NCI-H748 treated with DMSO at 0.1 percent for 48 hours (cell line): ENCODE data around the gene EIF2S1.
"Not testable (repeated sequence)": the region's sequence is repeated elsewhere in the genome, so short reads cannot be mapped to it uniquely, and the experiment has no call there.

ENCODE experiments used
- DNase-seq: peaks from one replicate; lab custom pipeline; 2025; lab: John Stamatoyannopoulos, UW

The EIF2S1 gene

DNA sequence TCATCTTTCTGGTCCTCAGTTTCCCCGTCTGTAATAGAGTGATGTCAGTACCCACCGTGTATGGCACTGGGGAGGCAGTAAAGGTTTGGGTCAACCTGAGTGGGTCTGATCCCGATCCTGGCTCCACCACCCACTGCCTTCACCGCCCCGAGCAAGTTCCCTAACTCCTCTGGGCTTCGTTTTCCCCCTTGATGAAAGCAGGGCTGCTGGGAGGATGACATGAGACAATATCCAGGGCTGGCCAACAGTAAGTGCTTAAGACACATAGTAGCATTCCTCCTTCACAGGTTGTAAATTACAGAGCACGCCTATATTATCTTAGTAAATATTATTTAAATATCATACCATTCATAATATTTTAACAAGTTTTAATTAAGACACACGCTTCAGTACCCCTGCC lies 51.2 kb downstream of the EIF2S1 start:
- no peak for DNase-seq

DNA sequence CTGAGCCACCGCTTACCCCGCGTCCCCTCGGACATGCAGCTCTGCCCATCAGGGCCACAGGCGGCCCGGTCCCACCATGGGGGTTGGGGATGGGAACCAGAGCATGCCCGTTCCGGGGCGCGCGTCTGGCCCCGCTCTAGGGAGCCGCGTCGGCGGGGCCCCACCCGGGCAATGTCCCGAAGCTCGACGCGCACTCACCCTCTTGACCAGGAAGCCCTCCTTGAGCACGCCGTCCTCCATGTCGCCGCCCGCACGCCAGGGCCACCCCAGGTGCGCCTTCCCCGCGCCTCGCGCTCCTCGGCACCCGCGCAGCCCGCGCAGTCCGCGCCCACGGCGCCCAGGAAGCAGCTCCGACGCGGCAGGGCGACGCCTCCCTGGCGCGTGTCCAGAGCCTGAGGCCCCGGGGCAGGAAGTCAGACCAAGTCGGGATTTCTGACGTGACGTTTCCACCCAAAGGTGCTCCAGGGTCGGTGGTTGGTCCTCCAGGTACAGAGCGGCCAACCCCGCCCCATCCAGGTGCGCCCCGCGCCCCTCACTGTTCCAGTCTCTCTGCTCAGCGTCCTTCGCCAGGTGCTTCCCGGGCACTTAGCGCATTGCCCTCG lies 51.8 kb downstream of the EIF2S1 start, which contains the start of gene PLEK2:
PLEK2 (minus strand) TSS at position 346 of the 602 bp plus-strand sequence; CDS start at position 240, 106 bp downstream.
- peak; percentile 45 for DNase-seq

DNA sequence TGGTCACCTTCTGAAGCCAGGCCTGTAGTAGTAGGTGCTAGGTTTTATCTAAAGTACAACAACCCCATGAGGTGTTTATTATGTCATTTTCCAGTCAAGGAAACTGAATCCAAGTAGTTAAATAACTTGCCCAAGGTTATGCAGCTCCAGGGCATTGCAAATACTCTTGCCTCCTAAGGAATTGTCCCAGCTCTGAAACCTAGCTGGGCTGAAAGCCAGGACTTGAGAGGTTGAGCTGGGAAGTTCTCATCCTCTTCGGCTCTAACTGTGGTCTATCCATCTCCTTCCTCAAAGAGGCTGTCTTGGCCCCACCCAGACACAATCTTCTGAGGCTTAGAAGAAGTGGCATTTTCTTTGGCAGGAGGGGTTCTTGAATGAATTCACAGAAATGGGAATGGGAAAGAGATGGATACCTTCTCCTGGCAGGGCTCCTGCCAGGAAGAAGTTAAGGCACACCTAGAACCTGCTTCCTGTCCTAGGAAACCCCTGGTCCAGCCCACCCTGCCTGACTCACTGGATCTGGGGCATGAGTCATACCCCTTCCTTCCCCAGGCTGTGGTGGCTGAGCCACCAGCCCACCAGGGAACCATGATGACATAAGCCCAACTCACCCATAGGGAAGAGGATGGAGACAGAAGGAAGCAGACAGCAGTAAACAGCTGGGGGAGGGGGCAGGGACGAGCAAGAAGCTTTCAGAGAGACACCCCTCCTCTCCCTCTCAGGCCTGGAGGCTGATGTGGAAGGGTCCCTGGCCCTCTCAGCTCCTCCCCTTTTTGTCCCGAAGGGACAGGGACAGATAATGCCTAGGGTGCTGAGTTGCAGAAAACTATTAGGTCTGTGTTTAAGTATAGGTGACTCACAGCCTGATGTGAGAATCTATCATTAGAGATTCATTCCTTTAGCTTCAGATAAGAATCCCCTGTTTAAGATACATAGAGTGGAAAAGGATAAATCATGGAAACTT lies 54.0 kb downstream of the EIF2S1 start:
- DNase-seq = no peak

DNA sequence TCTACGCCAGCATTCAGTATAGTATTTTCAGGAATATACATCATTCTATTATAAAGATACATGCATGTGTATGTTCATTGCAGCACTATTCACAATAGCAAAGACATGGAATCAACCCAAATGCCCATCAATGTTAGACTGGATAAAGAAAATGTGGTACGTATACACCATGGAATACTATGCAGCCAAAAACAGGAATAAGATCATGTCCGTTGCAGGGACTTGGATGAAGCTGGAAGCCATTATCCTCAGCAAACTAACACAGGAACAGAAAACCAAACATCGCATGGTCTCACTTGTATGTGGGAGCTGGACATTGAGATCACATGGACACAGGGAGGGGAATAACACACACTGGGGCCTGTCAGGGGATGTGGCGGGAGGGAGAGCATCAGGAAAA lies 55.5 kb downstream of the EIF2S1 start:
- DNase-seq = not testable (repeated sequence)

DNA sequence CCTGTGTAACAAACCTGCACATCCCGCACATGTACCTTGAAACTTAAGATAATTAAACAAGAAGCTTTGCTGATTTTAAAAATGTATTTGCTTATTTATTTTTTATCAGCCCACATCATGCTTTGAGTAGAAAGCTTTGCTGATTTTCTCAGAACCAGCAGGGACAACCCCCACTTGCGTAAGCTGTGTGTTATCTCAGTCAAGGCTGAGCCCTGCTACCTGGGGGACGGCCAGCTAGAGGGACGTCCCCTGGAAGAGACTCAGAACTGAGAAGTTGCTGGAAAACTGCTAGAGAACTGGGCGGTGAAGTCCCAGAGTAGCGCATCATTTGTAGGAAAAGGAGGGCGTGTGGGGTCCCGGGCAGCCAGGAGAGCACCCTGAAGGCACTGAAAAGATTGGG lies 56.0 kb downstream of the EIF2S1 start:
- DNase-seq = no peak

DNA sequence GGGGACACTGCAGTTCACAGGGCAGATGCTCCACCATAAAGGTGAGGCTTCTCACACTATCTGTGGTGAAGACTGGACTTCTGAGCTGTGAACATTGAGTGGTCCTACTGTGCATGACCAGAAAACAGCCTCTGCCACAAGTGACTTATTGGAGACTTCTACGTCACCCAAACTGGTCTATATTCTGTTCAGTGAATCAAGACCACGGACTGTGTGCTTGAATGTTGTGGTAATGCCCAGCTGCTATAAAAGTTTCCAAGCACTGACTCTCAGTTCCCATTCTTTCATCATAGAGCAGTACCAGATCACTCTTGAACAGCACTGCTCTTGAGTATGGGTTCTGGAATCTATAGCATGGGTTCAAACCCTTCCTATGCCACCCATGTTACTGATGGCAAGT lies 56.7 kb downstream of the EIF2S1 start:
- DNase-seq = no peak

DNA sequence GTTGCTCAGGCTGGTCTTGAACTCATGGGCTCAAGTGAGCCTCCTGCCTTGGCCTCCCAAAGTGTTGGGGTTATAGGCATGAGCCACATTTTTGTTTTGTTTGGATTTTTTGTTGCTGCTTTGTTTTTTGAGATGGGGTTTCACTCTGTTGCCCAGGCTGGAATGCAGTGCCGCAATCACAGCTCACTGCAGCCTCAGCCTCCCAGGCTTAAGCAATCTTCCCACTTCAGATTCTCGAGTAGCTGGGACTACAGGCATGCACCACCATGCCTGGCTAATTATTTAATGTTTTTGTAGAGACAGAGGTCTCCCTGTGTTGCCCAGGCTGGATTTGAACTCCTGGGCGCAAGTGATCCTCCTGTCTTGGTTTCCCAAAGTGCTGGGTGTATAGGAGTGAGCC lies 57.5 kb downstream of the EIF2S1 start:
- DNase-seq = no peak

DNA sequence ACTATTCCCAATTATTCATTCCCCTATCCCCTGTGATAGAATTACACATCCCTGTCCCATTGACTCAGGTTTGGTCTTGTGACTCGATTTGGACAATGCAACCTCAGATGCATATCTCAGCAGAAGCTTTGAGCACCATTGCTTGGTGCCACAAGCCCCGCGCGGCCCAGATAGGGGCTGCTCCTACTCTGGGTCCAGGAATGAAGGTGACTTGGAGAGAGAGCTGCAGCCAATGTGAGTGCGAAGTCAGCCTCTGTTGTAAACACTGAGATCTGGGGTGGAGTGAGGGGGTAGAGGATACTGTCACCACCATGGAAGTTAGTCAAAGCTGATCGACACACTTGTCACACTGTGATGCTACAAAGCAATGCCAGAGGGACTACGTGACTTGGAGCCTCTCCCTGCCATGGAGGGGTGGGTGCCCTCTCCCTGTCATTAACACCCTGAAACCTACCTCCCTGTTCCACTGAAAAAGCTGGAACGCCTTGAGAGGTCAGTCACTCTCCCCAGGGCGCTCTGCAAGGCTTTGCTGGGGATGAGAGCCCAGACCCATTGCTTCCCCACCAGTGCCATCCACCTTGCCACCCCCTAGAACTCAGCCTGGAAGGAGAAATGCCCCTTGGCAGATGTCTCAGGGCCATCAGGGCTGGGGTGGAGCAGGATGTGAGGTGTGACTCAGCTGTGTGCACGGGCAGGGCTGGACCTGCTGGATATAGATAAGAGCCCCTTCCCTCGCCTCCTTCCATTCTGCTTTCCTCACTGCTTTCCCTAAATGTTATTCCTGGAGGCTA lies 58.5 kb downstream of the EIF2S1 start:
- no peak for DNase-seq

DNA sequence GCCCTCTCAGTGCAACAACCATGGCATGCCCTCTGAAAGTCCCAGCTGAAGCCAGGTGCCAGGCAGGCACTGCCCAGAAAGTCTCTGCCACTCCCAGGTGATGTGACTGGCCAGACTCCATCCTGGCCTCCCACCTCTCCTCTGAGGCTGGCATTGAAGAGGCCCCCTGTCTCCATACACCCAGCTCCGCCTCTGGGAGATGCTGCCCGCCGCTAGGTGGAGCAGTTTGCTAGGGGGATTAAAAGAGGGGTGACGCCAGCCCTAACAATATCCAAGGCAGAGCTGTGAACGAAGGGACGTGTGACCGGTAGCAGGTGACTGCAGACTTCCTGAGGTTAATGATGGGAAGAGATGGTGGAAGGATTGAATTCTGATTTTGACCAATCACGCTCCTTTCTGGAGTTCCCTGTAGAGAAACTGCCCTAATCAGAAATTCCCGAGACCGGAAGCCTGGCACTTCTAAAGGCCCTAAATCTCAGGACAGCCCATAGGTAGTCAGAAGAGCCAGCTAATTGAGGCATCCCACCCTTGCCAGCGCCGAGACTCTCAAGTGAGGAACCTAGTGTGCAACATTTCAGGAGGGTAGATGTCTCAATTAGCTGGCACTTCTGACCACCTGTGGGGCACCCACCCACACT lies 60.1 kb downstream of the EIF2S1 start:
- no peak for DNase-seq

DNA sequence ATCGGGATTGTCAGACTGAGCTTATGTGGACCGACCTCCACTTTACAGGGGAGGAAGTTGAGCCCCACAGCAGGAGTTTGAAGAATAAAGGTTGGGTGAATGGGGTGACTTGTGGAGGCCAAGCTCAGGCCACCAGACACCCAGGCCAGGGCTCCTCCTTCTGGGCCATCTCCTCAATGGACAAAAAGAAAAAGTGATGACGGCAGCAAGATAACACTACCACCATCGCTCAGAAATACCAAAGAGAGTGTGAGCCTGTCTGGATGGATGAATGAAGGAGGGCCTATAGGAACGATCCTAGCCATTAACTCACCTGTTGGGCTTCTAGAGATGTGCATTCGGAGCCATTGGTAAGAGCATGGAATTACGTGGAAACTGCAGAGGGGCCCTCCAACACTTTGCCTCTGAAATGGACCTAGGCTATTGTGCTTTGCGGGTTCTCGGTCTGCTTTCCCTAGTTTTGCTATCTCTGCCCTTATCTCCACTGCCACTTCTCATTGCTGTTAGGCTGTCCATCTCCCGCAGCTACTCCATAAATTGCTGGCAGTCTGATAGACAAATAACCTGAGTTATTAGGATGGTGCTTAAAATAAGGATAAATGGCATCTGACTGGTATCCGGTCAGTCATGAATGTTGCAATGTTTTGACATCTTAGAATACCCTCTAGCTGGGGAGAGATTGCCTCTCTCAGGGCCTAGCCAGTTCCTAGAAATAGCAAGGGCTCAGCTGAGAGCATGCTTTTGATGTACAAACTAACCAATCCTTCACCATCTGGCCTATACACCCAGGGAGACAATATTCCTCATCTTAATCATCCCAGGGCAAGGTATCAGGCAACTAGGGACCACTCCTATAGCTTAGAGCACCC lies 61.5 kb downstream of the EIF2S1 start:
- DNase-seq = no peak

DNA sequence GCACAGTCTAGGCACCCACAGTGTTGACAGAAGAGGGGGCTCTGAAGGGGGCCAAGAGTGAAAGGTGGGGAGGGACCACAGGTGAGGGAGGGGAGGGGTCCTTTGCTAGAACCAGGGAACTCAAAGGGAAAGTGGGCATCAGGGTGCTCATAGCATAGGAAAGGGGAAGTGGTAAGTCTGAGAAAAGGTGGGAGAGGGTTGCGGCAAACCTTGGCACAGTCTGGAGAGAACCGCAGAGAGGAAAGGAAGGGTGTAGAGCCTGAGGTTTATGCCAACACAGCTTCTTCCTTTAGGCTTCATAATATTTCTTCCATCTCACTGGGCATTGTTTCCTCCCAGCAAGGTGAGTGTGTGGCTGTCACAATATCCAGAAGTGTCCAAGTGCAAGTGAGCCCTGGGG lies 63.3 kb downstream of the EIF2S1 start:
- no peak for DNase-seq

DNA sequence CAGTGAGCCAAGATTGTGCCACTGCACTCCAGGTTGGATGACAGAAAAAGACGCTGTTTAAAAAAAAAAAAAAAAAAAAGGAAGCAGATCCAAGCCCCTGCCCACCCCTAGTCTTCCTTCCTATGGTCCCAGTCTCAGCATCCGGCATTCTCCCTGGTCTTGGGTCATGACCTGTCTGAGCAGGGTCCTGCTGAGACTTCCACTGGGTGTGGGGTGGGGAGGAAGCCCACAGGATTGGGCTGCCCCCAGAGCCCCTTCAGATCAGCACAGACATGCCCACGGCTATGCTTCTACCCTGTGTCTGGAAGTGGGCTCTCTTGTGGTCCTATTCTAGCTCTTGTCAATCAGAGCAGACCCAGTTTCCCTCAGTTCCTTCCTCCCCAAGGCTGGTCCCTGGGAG lies 64.4 kb downstream of the EIF2S1 start:
- no peak for DNase-seq

DNA sequence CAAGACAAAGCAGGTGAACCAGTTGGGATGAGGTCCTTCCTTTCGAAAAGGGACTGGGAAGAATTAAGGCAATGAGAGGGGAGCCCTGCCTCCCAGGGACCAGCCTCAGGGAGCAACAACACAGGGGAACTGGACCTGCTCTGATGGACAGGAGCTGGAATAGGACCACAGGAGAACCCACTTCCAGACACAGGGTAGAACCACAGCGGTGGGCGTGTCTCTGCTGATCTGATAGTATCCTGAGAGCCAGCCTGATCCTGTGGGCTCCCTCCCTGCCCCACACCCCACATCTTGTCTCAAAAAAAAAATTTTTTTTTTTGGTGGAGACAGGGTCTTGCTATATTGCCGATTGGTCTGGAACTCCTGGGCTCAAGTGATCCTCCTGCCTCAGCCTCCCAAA lies 65.5 kb downstream of the EIF2S1 start:
- DNase-seq = no peak

DNA sequence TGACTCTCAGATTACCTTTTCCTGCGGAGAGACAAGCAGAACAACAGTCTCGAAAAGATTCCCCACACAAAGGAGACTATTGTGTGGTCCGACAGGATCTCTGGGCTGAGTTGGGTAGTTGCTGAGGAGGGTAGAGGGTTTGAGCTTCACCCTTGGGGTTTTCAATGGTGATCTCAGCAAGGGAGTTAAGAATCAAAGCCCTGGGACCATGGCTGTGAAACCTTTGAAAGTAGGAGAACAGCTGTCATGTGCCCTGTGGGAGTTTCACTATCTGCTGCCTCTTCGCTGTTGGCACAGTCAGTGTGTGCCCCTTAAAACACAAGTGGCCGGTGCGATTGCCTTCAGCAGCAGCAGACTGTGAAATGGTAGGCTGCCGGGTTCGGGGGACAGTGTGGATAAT lies 66.0 kb downstream of the EIF2S1 start:
- no peak for DNase-seq

DNA sequence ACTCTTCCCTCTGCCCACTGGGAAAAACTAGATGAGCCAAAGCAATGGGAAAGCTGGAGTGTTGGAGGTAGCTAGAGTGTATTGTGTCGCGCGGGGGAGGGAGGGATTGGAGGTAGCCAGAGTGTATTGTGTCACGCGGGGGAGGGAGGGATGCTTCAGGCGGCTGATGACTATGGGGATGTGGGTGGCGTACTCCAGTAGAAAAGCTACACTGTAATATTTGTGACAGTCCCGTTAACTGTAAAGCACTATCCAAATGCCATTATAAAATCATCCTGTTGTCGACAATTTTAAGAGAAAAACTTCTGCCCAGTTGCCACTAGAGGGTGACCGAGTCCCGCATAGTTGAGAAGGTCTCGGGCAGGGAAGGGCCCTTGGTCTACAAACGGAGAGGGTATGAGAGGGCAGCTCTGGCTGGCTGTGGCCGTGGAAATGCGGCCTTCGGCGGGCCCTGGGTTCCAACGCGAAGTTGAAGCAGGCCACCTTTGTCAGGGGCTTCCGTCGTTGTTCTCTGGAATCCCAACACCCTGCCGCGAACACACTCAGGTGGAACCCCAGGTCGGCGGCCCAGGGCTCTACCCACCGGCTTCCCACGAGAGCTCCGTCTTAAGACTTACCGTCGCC lies 67.0 kb downstream of the EIF2S1 start:
- peak; percentile 69 for DNase-seq

DNA sequence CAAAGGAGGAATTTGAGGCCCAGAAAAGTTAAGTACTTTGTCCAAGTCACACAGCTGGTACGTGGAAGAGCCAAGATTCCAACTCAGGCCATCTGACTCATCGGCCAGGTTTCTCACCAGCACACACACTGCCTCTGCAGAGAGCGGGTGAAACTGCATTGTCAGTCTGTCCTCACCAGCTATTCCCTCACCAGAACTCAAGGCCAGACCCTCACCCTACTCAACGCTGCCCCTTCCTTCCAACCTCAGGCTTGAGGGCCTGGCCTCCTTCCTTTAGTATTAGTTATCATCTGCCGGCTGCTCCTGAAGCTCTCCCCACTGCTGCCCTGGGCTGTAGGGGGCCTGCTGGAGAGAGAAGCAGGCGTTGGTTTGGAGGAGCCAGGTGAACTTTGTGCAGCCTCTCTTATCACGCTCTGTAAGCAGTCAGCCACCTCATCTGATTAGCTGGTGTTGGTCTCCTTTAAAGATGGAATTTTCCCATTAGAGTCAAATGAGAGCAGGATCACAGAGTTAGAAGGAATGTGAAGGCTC lies 68.4 kb downstream of the EIF2S1 start:
- DNase-seq = no peak

DNA sequence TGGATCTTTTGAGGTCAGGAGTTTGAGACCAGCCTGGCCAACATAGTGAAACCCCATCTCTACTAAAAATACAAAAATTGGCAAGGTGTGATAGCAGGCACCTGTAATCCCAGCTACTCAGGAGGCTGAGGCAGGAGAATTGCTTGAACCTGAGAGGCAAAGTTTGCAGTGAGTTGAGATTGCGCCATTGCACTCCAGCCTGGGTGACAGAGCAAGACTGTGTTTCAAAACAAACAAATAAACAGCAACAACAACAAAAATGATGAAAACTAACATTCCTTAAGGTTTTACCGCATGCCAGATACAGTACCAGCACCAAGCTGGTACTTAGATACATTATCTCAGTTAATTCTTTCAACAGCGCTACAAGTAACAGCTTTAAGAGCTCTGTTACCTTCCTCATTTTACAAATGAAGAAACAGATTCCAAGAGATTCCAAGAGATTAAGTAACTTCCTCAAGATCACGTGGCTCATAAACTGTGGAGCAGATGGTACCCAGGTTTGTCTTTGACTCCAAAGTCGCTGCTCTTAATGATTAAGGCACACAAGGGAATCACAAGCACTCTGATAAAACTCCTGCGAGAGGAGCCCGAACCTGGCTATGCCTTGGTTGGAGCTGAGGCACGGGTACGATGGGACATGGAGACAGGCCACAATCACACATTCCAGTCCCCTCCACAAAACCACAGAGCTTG lies 69.5 kb downstream of the EIF2S1 start:
- no peak for DNase-seq

DNA sequence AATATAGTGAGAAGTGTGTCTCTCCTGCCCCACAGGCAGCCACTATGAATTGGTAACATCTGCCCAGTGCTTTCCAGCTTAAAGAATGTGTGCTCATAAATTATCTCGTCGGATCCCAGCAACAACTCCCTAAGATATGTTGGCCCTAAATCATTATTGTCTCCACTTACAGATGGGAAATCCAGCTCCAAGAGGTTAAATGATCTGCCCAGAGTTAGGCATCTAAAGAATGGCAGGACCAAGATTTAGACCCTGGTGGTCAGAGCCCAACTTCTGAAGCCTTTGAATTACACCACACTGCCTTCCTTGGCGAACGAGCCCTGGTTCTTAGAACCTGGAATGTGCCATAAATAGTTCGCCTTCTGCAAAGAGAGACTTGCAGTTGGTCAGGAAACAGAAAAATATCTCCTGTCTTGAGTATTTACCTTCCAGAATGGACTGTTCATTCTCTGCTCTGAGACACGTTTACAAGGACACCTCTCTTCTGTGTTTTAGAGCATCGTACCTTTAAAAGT lies 72.0 kb downstream of the EIF2S1 start:
- no peak for DNase-seq

DNA sequence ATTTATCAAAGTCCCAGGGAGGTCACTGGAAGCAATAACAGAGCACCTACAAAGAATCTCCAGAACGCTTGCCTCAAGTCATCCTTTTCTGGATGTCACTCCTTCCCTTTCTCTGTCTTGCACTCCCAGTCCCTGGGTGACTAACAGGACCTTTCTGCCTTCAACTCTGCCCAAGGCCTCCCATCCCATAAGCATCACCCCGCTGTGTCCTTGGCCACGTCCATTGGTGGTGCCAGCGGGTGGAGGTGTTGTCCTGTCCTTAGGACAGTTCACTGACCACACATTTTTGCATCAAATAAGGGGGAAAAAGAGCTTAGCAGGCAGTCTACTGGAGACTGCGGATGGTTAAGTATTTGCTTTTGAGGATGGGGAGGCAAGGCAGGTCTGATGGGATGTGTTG lies 75.5 kb downstream of the EIF2S1 start:
- DNase-seq = no peak
